NCI-H1436 (cell line): ENCODE measurements around the gene BMI1.
"Not testable (repeated sequence)": the region's sequence is repeated elsewhere in the genome, so short reads cannot be mapped to it uniquely, and the experiment has no call there.

ENCODE experiments used
- DNase-seq: peaks from one replicate; lab custom pipeline; 2025; lab: John Stamatoyannopoulos, UW

BMI1 gene

DNA sequence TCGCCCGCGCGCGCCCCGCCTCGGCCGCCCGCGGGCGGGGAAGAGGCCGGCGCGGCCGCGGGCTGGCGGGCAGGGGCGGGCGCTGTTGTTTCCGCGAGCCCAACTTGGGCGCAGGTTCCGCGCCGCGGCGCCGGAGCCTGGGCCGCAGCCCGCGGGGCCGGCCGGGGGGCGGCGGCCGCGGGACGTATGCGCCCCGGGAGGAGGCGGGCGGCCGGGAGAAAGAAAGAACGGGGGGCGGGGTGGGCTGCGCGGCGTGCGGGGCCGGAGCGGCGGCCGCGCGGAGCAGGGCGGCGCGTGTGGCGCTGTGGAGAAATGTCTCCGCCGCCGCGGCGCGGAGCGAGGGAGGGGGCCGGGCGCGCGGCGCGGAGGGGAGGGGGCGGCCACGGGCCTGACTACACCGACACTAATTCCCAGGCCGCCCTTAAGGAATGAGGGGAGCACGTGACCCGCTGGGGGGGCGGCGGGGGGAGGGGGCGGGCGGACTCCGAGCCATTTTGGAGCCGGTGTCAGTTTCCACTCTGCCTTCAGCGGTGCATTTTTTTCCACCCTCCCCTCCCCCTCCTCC is at the start of gene BMI1:
BMI1 (plus strand) TSS at position 509 of the 565 bp plus-strand sequence. CDS start 5,351 bp downstream, outside the sequence.
- peak; percentile 82 for DNase-seq

GRCh38 chr10:22271786-22272185 is 49.1 kb upstream of the BMI1 start:
- DNase-seq: no peak

DNA sequence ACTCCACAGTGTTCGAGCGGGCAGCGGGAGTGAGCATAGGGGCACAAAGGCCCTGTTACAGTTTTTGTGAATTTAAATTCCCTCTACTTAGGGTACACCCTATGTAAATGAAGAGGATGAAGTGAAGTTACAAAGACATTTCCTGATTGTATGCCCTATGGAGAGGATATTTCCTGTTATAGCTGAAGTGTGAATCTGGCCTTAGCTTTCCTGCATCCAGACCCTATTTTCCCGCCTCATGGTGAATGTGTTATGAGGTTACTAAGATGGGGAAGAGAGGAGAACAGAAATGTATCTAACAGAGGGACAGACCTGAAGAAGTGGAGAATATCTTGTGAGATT is 42.5 kb upstream of the BMI1 start:
- DNase-seq: no peak

DNA sequence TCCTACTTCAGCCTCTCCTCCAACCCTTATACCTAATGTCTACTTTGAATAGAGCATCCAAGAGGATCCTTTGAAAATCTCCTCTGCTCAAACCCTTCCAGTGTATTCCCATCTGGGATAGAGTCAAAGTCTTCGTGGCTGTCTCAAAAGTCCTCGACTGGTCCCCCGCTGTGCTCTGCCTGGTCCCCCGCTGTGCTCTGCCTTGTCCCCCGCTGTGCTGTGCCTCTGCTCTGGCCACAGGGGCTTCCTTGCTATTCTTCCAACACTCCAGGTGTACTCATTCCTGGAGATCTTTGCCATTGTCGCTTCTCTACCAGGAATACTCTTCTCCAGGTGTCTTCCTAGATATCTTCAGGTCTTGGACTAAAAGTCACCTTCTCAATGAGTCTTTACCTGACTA is 40.8 kb upstream of the BMI1 start:
- DNase-seq: no peak

DNA sequence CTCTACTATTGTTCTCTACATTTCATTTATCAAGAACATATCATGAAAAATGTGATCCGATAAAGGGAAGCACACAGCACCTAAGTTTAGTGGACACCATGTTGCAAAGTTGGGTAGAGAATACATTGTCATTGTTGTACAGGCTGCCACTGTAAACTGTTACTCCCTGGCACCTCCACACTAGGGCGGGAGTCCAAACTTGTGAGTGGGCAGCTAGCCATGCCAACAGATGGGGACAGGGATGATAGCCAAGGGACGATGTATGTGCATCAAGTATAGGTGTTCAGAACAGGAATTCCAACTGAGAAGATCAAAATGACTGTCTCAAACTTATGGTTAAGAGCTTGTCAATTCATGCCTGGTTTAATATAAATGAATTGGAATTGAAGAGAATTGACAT is 35.8 kb upstream of the BMI1 start:
- no peak for DNase-seq

DNA sequence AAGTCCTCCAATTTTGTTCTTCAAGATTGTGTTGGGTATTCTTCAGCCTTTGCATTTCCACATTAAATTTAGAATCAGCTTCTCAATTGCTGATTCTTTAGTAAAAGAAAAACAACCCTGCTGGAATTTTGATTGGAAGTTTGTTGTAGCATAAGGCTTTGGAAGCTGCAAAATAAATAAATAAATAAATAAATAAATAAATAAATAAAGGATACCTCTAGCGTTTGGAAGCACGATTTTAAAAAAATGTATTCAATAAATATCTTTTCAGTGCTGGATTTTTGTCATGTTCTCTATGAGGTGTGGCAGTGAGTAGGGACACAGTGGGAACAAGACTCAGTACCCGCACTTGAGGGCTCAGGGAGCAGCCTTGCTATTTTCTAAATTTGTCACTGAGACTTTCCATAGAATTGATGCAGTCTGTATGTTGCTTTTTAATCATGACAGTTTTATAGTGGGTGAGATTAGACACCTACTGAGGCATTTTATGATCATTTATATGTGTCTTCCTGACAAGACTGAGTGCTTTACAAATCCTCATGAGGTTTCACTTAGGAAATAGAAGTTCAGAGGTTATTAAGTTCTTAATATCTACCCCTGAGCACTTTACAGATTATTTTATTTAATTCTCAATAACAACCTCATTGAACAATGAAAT is 27.0 kb upstream of the BMI1 start:
- DNase-seq: no peak

- no peak for DNase-seq
Observed at GRCh38 chr10:22294694-22295093, 26.2 kb upstream of the BMI1 start.

- DNase-seq: no peak
Observed at GRCh38 chr10:22301193-22301592, 19.7 kb upstream of the BMI1 start.

DNA sequence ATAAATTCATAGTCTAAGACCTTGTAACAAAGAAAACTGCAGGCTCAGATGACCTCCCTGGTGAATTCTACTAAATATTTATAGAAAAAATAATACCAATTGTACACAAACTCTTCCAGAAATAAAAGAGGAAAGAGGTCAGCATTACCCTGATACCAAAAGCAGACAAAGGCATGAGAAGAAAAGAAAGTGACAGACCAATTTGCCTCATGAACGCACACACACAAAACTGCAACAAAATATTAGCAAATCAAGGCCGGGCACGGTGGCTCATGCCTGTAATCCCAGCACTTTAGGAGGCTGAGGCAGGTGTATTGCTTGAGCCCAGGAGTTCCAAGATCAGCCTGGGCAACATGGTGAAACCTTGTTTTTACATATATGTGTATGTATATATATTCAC is 17.4 kb upstream of the BMI1 start:
- DNase-seq: no peak

- DNase-seq: no peak
Observed at GRCh38 chr10:22305721-22306120, 15.2 kb upstream of the BMI1 start.

DNA sequence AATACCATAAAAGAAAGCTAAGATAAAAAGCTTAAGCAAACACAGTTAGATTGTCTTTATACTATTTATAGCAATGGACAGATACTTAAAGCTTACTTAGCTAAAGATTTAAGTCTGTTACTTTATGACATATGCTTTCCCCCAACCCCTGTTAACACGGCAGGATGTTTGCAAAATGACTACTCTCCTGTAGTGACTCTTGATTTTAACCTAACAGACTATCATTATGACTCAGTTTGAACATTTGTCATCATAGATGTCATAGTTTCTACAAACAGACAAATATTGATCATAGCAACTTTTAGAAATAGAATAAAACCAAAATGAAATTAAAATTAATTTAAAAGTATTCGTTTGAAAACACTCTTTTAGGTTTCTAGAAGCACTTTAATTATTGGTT is 12.5 kb upstream of the BMI1 start:
- no peak for DNase-seq

GRCh38 chr10:22309180-22310000 is 11.5 kb upstream of the BMI1 start:
- no peak for DNase-seq

GRCh38 chr10:22310012-22310411 is 10.9 kb upstream of the BMI1 start:
- not testable (repeated sequence) for DNase-seq

DNA sequence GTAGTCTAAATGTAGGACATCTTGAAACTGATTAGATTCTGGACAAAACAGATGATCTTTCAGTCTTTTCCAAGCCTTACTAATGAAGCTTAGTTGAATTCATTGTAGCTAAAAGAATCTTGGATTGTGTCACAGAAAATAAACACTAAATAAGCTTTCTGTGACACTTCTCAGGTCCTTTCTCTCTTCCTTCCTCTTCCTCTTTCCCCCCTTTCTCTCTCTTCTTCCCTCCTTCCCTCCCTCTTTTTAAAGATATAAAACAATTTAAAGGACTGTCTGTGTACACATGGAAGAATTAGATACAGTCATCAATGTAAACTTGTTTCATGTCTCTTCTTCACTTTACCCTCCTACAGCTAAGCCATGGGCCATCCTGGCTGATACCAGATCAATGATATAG is 10.0 kb upstream of the BMI1 start:
- DNase-seq: no peak

DNA sequence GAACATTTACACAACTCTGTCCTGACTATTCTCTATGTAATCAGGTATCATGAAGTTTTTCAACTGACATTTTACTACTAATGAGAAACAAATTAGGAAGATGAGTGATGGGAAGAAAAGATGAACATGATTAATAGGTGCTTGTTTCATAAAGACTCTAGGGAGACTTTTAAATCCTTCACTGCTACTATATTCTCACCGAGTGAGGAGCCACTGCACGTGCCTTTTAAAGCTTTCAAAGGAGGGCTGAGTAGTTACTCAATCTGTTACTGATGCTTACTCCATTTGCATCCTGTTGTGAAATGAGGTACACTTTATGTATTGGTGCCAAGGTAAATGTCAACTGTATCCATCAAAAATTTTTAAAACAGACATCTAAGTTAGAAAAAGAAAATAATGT is 6.0 kb upstream of the BMI1 start:
- DNase-seq: no peak

GRCh38 chr10:22315455-22316285 is 5.2 kb upstream of the BMI1 start:
- no peak for DNase-seq

- peak; percentile 85 for DNase-seq
Observed at GRCh38 chr10:22316286-22317075, 4.4 kb upstream of the BMI1 start, which contains the start of gene COMMD3. COMMD3 (plus strand) TSS chr10:22316388; CDS start chr10:22316418, 30 bp downstream.

DNA sequence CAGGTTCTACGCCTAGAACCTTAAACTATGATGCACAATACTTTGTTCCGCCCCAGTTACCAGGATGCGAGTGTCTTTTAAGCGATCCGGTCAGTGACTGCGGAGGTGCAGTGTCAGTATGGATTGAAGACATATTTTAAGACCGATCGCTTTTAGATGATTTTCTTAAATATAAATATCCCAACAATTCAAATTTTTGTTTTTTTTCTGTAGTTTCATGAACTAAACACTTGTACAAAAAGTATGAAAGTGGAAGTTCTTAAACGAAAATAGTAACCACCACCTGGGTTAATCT is 3.9 kb upstream of the BMI1 start:
- no peak for DNase-seq

DNA sequence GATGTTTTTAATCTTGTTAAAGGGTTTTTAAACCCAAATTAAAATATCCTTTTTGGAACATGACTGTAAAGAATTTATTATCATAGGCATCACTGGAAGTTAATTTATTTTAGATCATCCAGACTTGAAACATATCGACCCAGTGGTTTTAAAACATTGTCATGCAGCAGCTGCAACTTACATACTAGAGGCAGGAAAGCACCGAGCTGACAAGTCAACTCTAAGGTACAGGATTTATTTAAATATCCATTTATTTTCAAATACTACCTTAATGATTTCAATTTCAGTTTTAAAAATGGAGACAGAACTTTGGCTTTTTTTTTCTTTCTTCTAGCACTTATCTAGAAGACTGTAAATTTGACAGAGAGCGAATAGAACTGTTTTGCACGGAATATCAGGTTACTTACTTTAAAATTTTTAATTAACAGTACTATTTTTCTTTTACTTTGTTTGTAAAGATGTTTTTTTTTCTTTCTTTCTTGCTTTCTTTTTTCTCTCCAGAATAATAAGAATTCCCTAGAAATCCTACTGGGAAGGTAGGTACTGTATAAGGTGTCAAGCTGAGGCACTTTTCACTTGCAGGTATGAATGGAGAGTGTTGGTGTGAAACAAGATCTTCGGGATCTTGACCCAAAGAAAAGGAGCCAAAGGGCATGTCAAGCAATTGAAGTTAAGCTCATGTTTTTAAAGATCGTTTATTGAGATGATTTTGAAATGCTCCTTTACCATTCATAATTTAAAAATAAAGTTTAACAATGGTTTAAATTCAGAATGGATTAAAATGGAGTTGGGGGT is 2.9 kb upstream of the BMI1 start:
- no peak for DNase-seq

DNA sequence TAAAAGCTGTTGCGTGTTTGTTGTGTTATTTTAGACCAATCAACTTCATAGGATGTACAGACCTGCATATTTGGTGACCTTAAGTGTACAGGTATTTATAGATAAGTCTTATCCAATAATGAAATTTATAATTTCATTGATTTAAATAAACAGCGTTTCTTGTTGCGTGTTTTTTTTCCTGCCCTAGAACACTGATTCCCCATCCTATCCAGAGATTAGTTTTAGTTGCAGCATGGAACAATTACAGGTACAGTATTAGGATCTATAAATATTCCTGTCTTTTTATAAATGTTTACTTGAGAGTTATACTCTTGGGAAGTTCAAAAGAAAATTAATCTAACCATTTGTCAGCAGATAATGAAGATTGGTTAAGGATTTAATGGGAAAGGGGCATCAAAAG is 2.1 kb upstream of the BMI1 start:
- no peak for DNase-seq

DNA sequence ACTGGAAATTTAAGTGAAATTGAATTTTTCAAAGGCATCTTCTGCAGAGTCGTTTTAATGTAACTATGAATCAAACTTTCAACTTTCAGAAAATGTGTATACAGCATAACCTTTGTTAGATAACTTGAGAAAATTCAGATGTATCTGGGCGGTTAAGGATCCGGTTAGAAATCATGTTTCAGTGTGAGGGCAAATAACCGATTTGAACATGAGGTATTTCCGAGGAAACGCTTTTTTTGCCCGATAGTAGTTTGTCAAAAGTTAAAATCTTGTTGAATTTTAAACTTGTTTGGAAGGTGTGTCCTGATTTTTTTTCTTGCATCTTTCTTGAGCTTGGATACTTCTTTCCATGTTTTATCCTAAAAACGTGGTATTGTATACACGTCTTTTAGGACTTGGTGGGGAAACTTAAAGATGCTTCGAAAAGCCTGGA is 1.3 kb upstream of the BMI1 start:
- DNase-seq: no peak
